Stimulated activated effector memory CD8-positive, alpha-beta T cell treated with anti-CD3 and anti-CD28 coated beads, Interleukin-12 subunit alpha, Interleukin-12 subunit beta, amount 100 ng/mL, for 72 hours (primary cell): Measurements from ENCODE around the gene SUSD1.
A peak's percentile ranks its signal among the peaks of the same experiment; 100 is the strongest.

ENCODE experiments used
- ATAC-seq: fragments of 150-1000 bp; cut with Tn5 transposase; 2 replicates; pipeline ENCODE4 v1.10.0; 2021
- DNase-seq, 2 donors: peaks; one replicate each; pipeline ENCODE4 v3.0.0; 2021 to 2022; ENCODE audit warnings: low spot score in 2 of 2
- H3K27ac Mint-ChIP-seq: one replicate; pipeline ENCODE4 v1.8.0; 2022; ENCODE audit warnings: mild to moderate bottlenecking, mixed read lengths
- H3K36me3 Mint-ChIP-seq: one replicate; pipeline ENCODE4 v1.8.0; 2022; ENCODE audit warnings: mild to moderate bottlenecking, mixed read lengths
- H3K4me1 Mint-ChIP-seq: one replicate; pipeline ENCODE4 v1.8.0; 2022; ENCODE audit warnings: mixed read lengths
- H3K4me3 Mint-ChIP-seq: one replicate; pipeline ENCODE4 v1.8.0; 2022; ENCODE audit warnings: mild to moderate bottlenecking, mixed read lengths
- H3K9me3 Mint-ChIP-seq: one replicate; pipeline ENCODE4 v1.8.0; 2022; ENCODE audit warnings: mixed read lengths

The SUSD1 gene

GRCh38 chr9:112041536-112042243 is 133.4 kb downstream of the SUSD1 start:
- no peak overlapping the region for H3K27ac Mint-ChIP-seq
- no peak overlapping the region for H3K4me3 Mint-ChIP-seq
- no peaks in the 10 kb centered on the region for H3K9me3 Mint-ChIP-seq
- peaks cover 13% of the 10 kb centered on the region for H3K36me3 Mint-ChIP-seq
- H3K4me1 Mint-ChIP-seq: peaks cover 33% of the 10 kb centered on the region
- ATAC-seq (peak; percentile 29), DNase-seq (no peak)

GRCh38 chr9:112041199-112041535 is 133.9 kb downstream of the SUSD1 start:
- peaks cover 13% of the 10 kb centered on the region for H3K36me3 Mint-ChIP-seq
- no peak overlapping the region for H3K27ac Mint-ChIP-seq
- no peaks in the 10 kb centered on the region for H3K9me3 Mint-ChIP-seq
- ATAC-seq (no peak), DNase-seq (no peak)
- no peak overlapping the region for H3K4me3 Mint-ChIP-seq
- peaks cover 33% of the 10 kb centered on the region for H3K4me1 Mint-ChIP-seq

GRCh38 chr9:112038017-112038408 is 137.1 kb downstream of the SUSD1 start:
- Mint-ChIP-seq H3K36me3 (peaks cover 13% of the 10 kb centered on the region), H3K27ac (peak overlapping the region; percentile 33), H3K4me1 (peaks cover 54% of the 10 kb centered on the region), H3K9me3 (no peaks in the 10 kb centered on the region), H3K4me3 (peak overlapping the region; percentile 19)
- no peak for ATAC-seq
- DNase-seq: no peak

- Mint-ChIP-seq H3K4me1 (peaks cover 55% of the 10 kb centered on the region), H3K4me3 (peak overlapping the region; percentile 19), H3K36me3 (peaks cover 13% of the 10 kb centered on the region), H3K9me3 (no peaks in the 10 kb centered on the region), H3K27ac (peak overlapping the region; percentile 33)
- DNase-seq: peak; percentile 33 to 79
- ATAC-seq: peak; percentile 96
Measured at GRCh38 chr9:112037281-112038016, 137.6 kb downstream of the SUSD1 start.

GRCh38 chr9:112035166-112035826 is 139.8 kb downstream of the SUSD1 start:
- Mint-ChIP-seq H3K9me3 (no peaks in the 10 kb centered on the region), H3K4me3 (no peak overlapping the region), H3K27ac (no peak overlapping the region), H3K36me3 (peaks cover 6% of the 10 kb centered on the region), H3K4me1 (peaks cover 58% of the 10 kb centered on the region)
- DNase-seq: no peak
- no peak for ATAC-seq

- no peak for DNase-seq
- H3K9me3 Mint-ChIP-seq: no peaks in the 10 kb centered on the region
- H3K27ac Mint-ChIP-seq: no peak overlapping the region
- no peak overlapping the region for H3K4me3 Mint-ChIP-seq
- ATAC-seq: no peak
- H3K4me1 Mint-ChIP-seq: peaks cover 58% of the 10 kb centered on the region
- peaks cover 6% of the 10 kb centered on the region for H3K36me3 Mint-ChIP-seq
Measured at GRCh38 chr9:112034216-112034611, 140.9 kb downstream of the SUSD1 start.

GRCh38 chr9:112033237-112034215 is 141.6 kb downstream of the SUSD1 start:
- H3K4me3 Mint-ChIP-seq: no peak overlapping the region
- no peak for DNase-seq
- no peak overlapping the region for H3K27ac Mint-ChIP-seq
- H3K9me3 Mint-ChIP-seq: no peaks in the 10 kb centered on the region
- peaks cover 6% of the 10 kb centered on the region for H3K36me3 Mint-ChIP-seq
- ATAC-seq: no peak
- peaks cover 65% of the 10 kb centered on the region for H3K4me1 Mint-ChIP-seq

GRCh38 chr9:112032743-112033142 is 142.4 kb downstream of the SUSD1 start:
- no peaks in the 10 kb centered on the region for H3K9me3 Mint-ChIP-seq
- ATAC-seq (no peak), DNase-seq (no peak)
- H3K4me3 Mint-ChIP-seq: no peak overlapping the region
- peaks cover 67% of the 10 kb centered on the region for H3K4me1 Mint-ChIP-seq
- peaks cover 4% of the 10 kb centered on the region for H3K36me3 Mint-ChIP-seq
- H3K27ac Mint-ChIP-seq: no peak overlapping the region

- peak overlapping the region; percentile 10 for H3K4me3 Mint-ChIP-seq
- peak; percentile 61 for ATAC-seq
Measured at GRCh38 chr9:112032009-112032408, 143.1 kb downstream of the SUSD1 start.

GRCh38 chr9:112031400-112031799 is 143.7 kb downstream of the SUSD1 start:
- Mint-ChIP-seq H3K4me1 (peaks cover 58% of the 10 kb centered on the region), H3K4me3 (peak overlapping the region; percentile 10), H3K9me3 (no peaks in the 10 kb centered on the region), H3K27ac (no peak overlapping the region), H3K36me3 (no peaks in the 10 kb centered on the region)
- no peak for DNase-seq
- no peak for ATAC-seq

More at GRCh38 chr9:112032009-112032408, 143.1 kb downstream of the SUSD1 start:
- Mint-ChIP-seq H3K4me1 (peaks cover 61% of the 10 kb centered on the region), H3K36me3 (no peaks in the 10 kb centered on the region), H3K9me3 (no peaks in the 10 kb centered on the region), H3K27ac (no peak overlapping the region)
- no peak for DNase-seq

GRCh38 chr9:112029921-112030444 is 145.1 kb downstream of the SUSD1 start:
- Mint-ChIP-seq H3K36me3 (peaks cover 6% of the 10 kb centered on the region), H3K9me3 (no peaks in the 10 kb centered on the region), H3K27ac (no peak overlapping the region), H3K4me3 (peak overlapping the region; percentile 2), H3K4me1 (peaks cover 54% of the 10 kb centered on the region)
- ATAC-seq (peak; percentile 48), DNase-seq (no peak)

- DNase-seq (peak in 1 of 2 donors; percentile 7), ATAC-seq (peak; percentile 96)
- Mint-ChIP-seq H3K36me3 (peaks cover 6% of the 10 kb centered on the region), H3K4me1 (peaks cover 40% of the 10 kb centered on the region), H3K4me3 (peak overlapping the region; percentile 0), H3K27ac (no peak overlapping the region), H3K9me3 (no peaks in the 10 kb centered on the region)
Measured at GRCh38 chr9:112028242-112029221, 146.6 kb downstream of the SUSD1 start.

- Mint-ChIP-seq H3K4me1 (peaks cover 31% of the 10 kb centered on the region), H3K4me3 (no peak overlapping the region), H3K9me3 (no peaks in the 10 kb centered on the region), H3K36me3 (peaks cover 6% of the 10 kb centered on the region), H3K27ac (no peak overlapping the region)
- ATAC-seq (no peak), DNase-seq (no peak)
Measured at GRCh38 chr9:112025850-112026249, 149.2 kb downstream of the SUSD1 start.

GRCh38 chr9:112021742-112022141 is 153.4 kb downstream of the SUSD1 start:
- Mint-ChIP-seq H3K9me3 (no peaks in the 10 kb centered on the region), H3K36me3 (peaks cover 6% of the 10 kb centered on the region), H3K27ac (no peak overlapping the region), H3K4me1 (peaks cover 9% of the 10 kb centered on the region), H3K4me3 (no peak overlapping the region)
- ATAC-seq (no peak), DNase-seq (no peak)
